ENCODE results near the gene CTTNBP2. TPM values are rescaled to one million over a fixed set of nuclear protein-coding genes. Genes with fewer than 3 reads are reported as not detected.

The CTTNBP2 gene
- total RNA-seq, 1 donor from 2014 or later: 25.5 TPM

DNA sequence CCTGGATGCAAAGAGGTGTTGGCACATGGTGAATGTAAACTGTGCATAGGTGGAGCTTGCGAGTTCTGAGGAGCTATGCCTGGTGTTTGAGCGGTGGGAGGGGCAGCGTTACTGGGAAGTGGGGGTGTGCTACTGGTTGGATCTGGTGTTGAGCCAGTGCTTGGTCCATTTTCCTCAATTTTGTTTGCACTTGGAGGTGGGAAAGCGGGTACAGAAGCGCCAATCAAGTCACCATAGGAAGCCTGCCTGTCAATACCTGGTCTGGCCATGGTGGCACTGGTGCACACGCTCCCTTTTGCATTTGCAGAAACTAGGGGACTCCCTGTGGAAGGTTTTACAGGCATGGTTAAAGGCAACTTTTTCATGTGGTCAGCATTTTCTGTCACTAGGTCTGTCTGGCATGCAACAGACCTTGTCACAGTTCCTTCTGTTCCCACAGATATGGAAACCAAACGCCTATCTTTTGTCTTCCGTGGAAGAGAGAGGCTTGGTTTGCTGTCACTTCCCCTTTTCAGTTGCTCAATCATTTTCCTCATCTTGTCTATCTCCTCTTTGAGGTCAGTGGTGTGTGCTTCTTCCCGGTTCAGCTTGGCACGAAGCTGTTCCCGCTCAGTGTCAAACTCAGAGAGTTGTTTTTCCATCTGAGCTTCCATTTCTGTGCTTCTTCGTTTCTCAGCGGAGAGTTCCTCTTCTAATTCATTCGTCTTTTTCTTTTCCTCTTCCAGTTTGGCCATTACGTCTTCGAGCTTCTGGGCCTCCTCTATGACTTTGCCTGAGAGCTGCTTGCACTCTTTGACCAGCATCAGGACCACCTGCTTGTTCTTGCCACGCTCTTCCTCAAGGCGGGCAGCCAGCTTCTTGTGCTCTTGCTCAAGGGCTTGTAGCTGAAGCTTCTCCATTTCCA is 81.1 kb downstream of the CTTNBP2 start:
- Histone ChIP-seq H3K27ac (no peak overlapping the region), H3K4me2 (no peak overlapping the region), H3F3A (ENCODE audit: low read depth) (peaks cover 8% of the 10 kb centered on the region), H3K9ac (no peak overlapping the region), H3K36me3 (peaks cover 4% of the 10 kb centered on the region), H3K4me1 (peaks cover 8% of the 10 kb centered on the region), H3K4me3 (no peak overlapping the region), H2AFZ (replicated peaks) (no peak overlapping the region), H3K27me3 (no peaks in the 10 kb centered on the region), H3K9me3 (ENCODE audit: low read depth) (no peaks in the 10 kb centered on the region), H4K20me1 (ENCODE audit: low read depth) (peaks cover 15% of the 10 kb centered on the region), H3K79me2 (ENCODE audit: low read depth) (peaks cover 23% of the 10 kb centered on the region)
- no peaks in the 10 kb centered on the region for H3K9me3 Mint-ChIP-seq
- H3K4me1 Mint-ChIP-seq: peaks cover 5% of the 10 kb centered on the region
- H3K4me3 Mint-ChIP-seq: no peak overlapping the region
- no peak overlapping the region for H3K27ac Mint-ChIP-seq
- H3K36me3 Mint-ChIP-seq: peaks cover 16% of the 10 kb centered on the region
- no peak for DNase-seq (ENCODE audit: low spot score)
- H3K27me3 Mint-ChIP-seq (ENCODE audit: insufficient read depth, low read depth): peaks cover 2% of the 10 kb centered on the region
- TF ChIP-seq, protein P1, sequence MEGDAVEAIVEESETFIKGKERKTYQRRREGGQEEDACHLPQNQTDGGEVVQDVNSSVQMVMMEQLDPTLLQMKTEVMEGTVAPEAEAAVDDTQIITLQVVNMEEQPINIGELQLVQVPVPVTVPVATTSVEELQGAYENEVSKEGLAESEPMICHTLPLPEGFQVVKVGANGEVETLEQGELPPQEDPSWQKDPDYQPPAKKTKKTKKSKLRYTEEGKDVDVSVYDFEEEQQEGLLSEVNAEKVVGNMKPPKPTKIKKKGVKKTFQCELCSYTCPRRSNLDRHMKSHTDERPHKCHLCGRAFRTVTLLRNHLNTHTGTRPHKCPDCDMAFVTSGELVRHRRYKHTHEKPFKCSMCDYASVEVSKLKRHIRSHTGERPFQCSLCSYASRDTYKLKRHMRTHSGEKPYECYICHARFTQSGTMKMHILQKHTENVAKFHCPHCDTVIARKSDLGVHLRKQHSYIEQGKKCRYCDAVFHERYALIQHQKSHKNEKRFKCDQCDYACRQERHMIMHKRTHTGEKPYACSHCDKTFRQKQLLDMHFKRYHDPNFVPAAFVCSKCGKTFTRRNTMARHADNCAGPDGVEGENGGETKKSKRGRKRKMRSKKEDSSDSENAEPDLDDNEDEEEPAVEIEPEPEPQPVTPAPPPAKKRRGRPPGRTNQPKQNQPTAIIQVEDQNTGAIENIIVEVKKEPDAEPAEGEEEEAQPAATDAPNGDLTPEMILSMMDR (IDR thresholded peaks at IDR 0.05): no peak
- TF ChIP-seq EZH2phosphoT487 (IDR thresholded peaks at IDR 0.05) (no peak), EZH2 (IDR thresholded peaks at IDR 0.05) (no peak)

- Mint-ChIP-seq H3K27ac (no peak overlapping the region), H3K4me3 (no peak overlapping the region), H3K36me3 (peaks cover 16% of the 10 kb centered on the region), H3K4me1 (no peaks in the 10 kb centered on the region), H3K27me3 (ENCODE audit: insufficient read depth, low read depth) (peaks cover 2% of the 10 kb centered on the region), H3K9me3 (no peaks in the 10 kb centered on the region)
- H2AFZ ChIP-seq (replicated peaks): no peak overlapping the region
- peaks cover 4% of the 10 kb centered on the region for H3K36me3 ChIP-seq
- no peak for DNase-seq (ENCODE audit: low spot score)
- no peaks in the 10 kb centered on the region for H3K9me3 ChIP-seq (ENCODE audit: low read depth)
- H3K4me2 ChIP-seq: no peak overlapping the region
- H3F3A ChIP-seq (ENCODE audit: low read depth): peaks cover 8% of the 10 kb centered on the region
- no peak for TF ChIP-seq EZH2 (IDR thresholded peaks at IDR 0.05)
- H3K4me3 ChIP-seq: no peak overlapping the region
- H3K4me1 ChIP-seq: peaks cover 8% of the 10 kb centered on the region
- H4K20me1 ChIP-seq (ENCODE audit: low read depth): peaks cover 15% of the 10 kb centered on the region
- no peak overlapping the region for H3K27ac ChIP-seq
- peaks cover 9% of the 10 kb centered on the region for H3K79me2 ChIP-seq (ENCODE audit: low read depth)
- H3K27me3 ChIP-seq: no peaks in the 10 kb centered on the region
- H3K9ac ChIP-seq: no peak overlapping the region
These were observed 82.5 kb downstream of the CTTNBP2 start for GRCh38 chr7:117790731-117791130.

DNA sequence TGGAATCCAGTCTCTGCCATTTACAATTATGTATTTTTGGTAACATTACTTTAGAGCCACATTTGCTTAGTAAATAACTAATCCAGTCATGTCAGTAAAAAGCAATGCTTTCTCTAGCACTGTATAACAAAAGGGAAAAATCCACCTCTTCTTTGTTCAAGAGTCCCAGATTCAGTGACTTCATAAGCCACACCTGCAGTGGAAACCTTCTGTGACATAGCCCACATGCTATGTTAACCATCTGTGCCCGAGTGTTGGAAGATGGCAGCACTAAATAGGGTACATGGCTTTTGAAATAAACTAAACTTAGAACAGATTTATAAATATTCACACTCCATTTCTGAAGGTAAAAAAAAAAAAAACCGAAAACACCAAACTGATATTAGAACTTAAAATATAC is 83.0 kb downstream of the CTTNBP2 start:
- H3K27ac Mint-ChIP-seq: no peak overlapping the region
- no peak overlapping the region for H3K4me2 ChIP-seq

More for the DNA sequence above, 83.0 kb downstream of the CTTNBP2 start:
- H3K4me1 Mint-ChIP-seq: no peaks in the 10 kb centered on the region
- no peak for DNase-seq (ENCODE audit: low spot score)
- Histone ChIP-seq H3K79me2 (ENCODE audit: low read depth) (peaks cover 5% of the 10 kb centered on the region), H3K4me1 (peaks cover 8% of the 10 kb centered on the region), H3K9me3 (ENCODE audit: low read depth) (no peaks in the 10 kb centered on the region), H4K20me1 (ENCODE audit: low read depth) (peaks cover 15% of the 10 kb centered on the region), H3K27me3 (no peaks in the 10 kb centered on the region), H2AFZ (replicated peaks) (no peak overlapping the region), H3K27ac (no peak overlapping the region), H3K9ac (no peak overlapping the region), H3K4me3 (no peak overlapping the region), H3K36me3 (peaks cover 4% of the 10 kb centered on the region), H3F3A (ENCODE audit: low read depth) (peaks cover 8% of the 10 kb centered on the region)
- TF ChIP-seq EZH2 (IDR thresholded peaks at IDR 0.05) (no peak), EZH2phosphoT487 (IDR thresholded peaks at IDR 0.05) (no peak)
- TF ChIP-seq, protein P1 (IDR thresholded peaks at IDR 0.05): no peak
- H3K36me3 Mint-ChIP-seq: peaks cover 16% of the 10 kb centered on the region
- no peaks in the 10 kb centered on the region for H3K9me3 Mint-ChIP-seq
- peaks cover 2% of the 10 kb centered on the region for H3K27me3 Mint-ChIP-seq (ENCODE audit: insufficient read depth, low read depth)
- H3K4me3 Mint-ChIP-seq: no peak overlapping the region
